Smooth muscle cell (in vitro differentiated cells): ENCODE results near the gene ZNF385B. TPM values are rescaled to one million over a fixed set of nuclear protein-coding genes. Genes with fewer than 3 reads are reported as not detected.

ENCODE experiments used
- DNase-seq: peaks from one replicate; lab custom pipeline; 2025; ENCODE audit not compliant: unreplicated experiment; lab: John Stamatoyannopoulos, UW
- H2AFZ ChIP-seq: fragments of 200-600 bp; sonication (generic); 2 replicates; pipeline ENCODE4 v1.6.0; 2016; ENCODE audit warnings: antibody characterized with exemption, low read depth, mild to moderate bottlenecking
- H3F3A ChIP-seq: fragments of 200-600 bp; sonication (generic); 2 replicates; pipeline ENCODE4 v1.6.0; 2017; ENCODE audit warnings: antibody characterized with exemption, low read depth
- H3K27ac ChIP-seq: fragments of 200-600 bp; sonication (generic); 2 replicates; pipeline ENCODE4 v1.5.1; 2016; ENCODE audit warnings: low read depth, mild to moderate bottlenecking
- H3K27me3 ChIP-seq: fragments of 200-600 bp; sonication (generic); 2 replicates; pipeline ENCODE4 v1.6.1; 2016; ENCODE audit warnings: low read depth, mild to moderate bottlenecking
- H3K36me3 ChIP-seq: fragments of 200-600 bp; sonication (generic); 2 replicates; pipeline ENCODE4 v1.5.1; 2016; ENCODE audit warnings: low read depth
- H3K4me1 ChIP-seq: fragments of 200-600 bp; sonication (generic); 2 replicates; pipeline ENCODE4 v1.5.1; 2016; ENCODE audit warnings: low read depth
- H3K4me2 ChIP-seq: fragments of 200-600 bp; sonication (generic); 2 replicates; pipeline ENCODE4 v1.6.0; 2016; ENCODE audit warnings: mild to moderate bottlenecking
- H3K4me3 ChIP-seq: fragments of 200-600 bp; sonication (generic); 2 replicates; pipeline ENCODE4 v1.5.1; 2016; ENCODE audit warnings: mild to moderate bottlenecking
- H3K79me2 ChIP-seq: fragments of 200-600 bp; sonication (generic); 2 replicates; pipeline ENCODE4 v1.6.0; 2016; ENCODE audit warnings: low read depth, mild to moderate bottlenecking
- H3K9ac ChIP-seq: fragments of 200-600 bp; sonication (generic); 2 replicates; pipeline ENCODE4 v1.6.0; 2016; ENCODE audit warnings: low read depth
- H3K9me3 ChIP-seq: fragments of 200-600 bp; sonication (generic); replicated peaks from 2 replicates; pipeline ENCODE4 v1.5.1; 2016; ENCODE audit warnings: low read depth
- H4K20me1 ChIP-seq: fragments of 200-600 bp; sonication (generic); 2 replicates; pipeline ENCODE4 v1.6.0; 2016; ENCODE audit warnings: low read depth
- WGBS: methylation state at CpG from one replicate; pipeline ENCODE4 v1.1.7; 2016; ENCODE audit warnings: low lambda C conversion rate; 5-methylcytosine and 5-hydroxymethylcytosine counted together
- microRNA counts: library from miRNA; unstranded; fragments of <30 nt; microRNA quantifications from one replicate; lab custom pipeline; 2016
- microRNA-seq: library from miRNA; unstranded; fragments of <30 nt; microRNA quantifications from one replicate; pipeline ENCODE4, GENCODE V29; 2016; ENCODE audit warnings: borderline number of aligned reads
- polyA plus RNA-seq: library from polyadenylated mRNA; unstranded; fragments of >200 nt; fragmentation: Nextera tagmentation; extraction: Ambion mirVana; gene quantifications from 2 replicates; pipeline ENCODE4 v1.2.1, GENCODE V29; 2016
- small RNA-seq: library from RNA; depleted of rRNA; stranded (forward); fragments of <200 nt; gene quantifications from one replicate; pipeline ENCODE3, GENCODE V24; 2014
- total RNA-seq: library from RNA; depleted of rRNA; stranded (reverse); fragments of >200 nt; gene quantifications from 2 replicates; pipeline ENCODE4 v1.2.3, GENCODE V29; 2014
- TF ChIP-seq, protein P1 (sequence below): fragments of 200-600 bp; sonication (generic); IDR thresholded peaks from 2 replicates; pipeline ENCODE4 v1.5.1; 2017; ENCODE audit warnings: borderline replicate concordance, mild to moderate bottlenecking, antibody characterized with exemption; ENCODE audit not compliant: insufficient read depth, poor library complexity, severe bottlenecking

Gene ZNF385B
- total and polyA plus RNA-seq, 2 experiments from 2014 or later: 1.4 to 3.2 TPM

DNA sequence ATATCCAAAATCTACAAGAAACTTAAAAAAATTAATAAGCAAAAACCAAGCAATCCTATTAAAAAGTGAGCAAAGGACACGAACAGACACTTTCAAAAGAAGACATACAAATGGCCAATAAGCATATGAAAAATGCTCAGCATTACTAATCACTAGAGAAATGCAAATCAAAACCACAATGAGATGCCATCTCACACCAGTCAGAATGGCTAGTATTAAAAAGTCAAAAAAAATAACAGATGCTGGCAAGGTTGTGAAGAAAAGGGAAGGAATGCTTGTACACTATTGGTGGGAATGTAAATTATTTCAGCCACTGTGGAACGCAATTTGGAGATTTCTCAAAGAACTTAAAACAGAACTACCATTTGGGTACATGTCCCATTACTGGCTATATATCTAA is 467.9 kb downstream of the ZNF385B start:
- no peak overlapping the region for H2AFZ ChIP-seq
- H3K36me3 ChIP-seq: no peaks in the 10 kb centered on the region
- DNase-seq: no peak
- H3K79me2 ChIP-seq: no peaks in the 10 kb centered on the region
- H4K20me1 ChIP-seq: no peaks in the 10 kb centered on the region
- no peaks in the 10 kb centered on the region for H3K9me3 ChIP-seq
- H3K27ac ChIP-seq: no peak overlapping the region
- H3K4me1 ChIP-seq: no peaks in the 10 kb centered on the region
- 66% methylated on average over 2 of the region's 2 CpGs for WGBS
- no peaks in the 10 kb centered on the region for H3K27me3 ChIP-seq
- no peak overlapping the region for H3K4me3 ChIP-seq
- H3K4me2 ChIP-seq: no peak overlapping the region
- H3F3A ChIP-seq: no peaks in the 10 kb centered on the region
- H3K9ac ChIP-seq: no peak overlapping the region
- TF ChIP-seq, protein P1, sequence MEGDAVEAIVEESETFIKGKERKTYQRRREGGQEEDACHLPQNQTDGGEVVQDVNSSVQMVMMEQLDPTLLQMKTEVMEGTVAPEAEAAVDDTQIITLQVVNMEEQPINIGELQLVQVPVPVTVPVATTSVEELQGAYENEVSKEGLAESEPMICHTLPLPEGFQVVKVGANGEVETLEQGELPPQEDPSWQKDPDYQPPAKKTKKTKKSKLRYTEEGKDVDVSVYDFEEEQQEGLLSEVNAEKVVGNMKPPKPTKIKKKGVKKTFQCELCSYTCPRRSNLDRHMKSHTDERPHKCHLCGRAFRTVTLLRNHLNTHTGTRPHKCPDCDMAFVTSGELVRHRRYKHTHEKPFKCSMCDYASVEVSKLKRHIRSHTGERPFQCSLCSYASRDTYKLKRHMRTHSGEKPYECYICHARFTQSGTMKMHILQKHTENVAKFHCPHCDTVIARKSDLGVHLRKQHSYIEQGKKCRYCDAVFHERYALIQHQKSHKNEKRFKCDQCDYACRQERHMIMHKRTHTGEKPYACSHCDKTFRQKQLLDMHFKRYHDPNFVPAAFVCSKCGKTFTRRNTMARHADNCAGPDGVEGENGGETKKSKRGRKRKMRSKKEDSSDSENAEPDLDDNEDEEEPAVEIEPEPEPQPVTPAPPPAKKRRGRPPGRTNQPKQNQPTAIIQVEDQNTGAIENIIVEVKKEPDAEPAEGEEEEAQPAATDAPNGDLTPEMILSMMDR: no peak

MicroRNA genes within 50 kb of the gene (microRNA counts, 767-probe panel; counts per million panel counts)
- 183 counts per million for microRNA hsa-miR-1258 (lab: Ali Mortazavi, UCI)

Small RNA genes within 50 kb of the gene (microRNA-seq; reads per million reads assigned to microRNA genes)
- not detected for gene MIR1258

Small RNA genes within 50 kb of the gene (small RNA-seq; reads per million reads assigned to genes)
- not detected for gene MIR1258

Other genes with a start within 250 kb of the ZNF385B start
- gene CWC22, start 145.7 kb upstream of the ZNF385B start, total RNA-seq: 17.3 and 23.6 TPM in 2 replicates
- gene CWC22, start 145.7 kb upstream of the ZNF385B start, polyA plus RNA-seq: 16.5 and 18.1 TPM in 2 replicates